Osteoblast (primary cell): ENCODE data around the gene VSX2. TPM values are rescaled to one million over a fixed set of nuclear protein-coding genes. Genes with fewer than 3 reads are reported as not detected.

ENCODE experiments used
- DNase-seq: peaks from one replicate; pipeline ENCODE4 v3.0.0; 2011; ENCODE audit warnings: low spot score, mixed read lengths; ENCODE audit not compliant: insufficient read length; ENCODE audit errors: missing footprints
- H2AFZ ChIP-seq: 2 replicates; pipeline ENCODE4 v1.6.0; 2011; ENCODE audit warnings: mild to moderate bottlenecking, low read length
- H3K27ac ChIP-seq: 2 replicates; pipeline ENCODE4 v1.5.1; 2011; ENCODE audit warnings: mild to moderate bottlenecking, low read depth, low read length, moderate library complexity
- H3K27me3 ChIP-seq: 2 replicates; pipeline ENCODE4 v1.6.0; 2012; ENCODE audit warnings: mild to moderate bottlenecking, control low read depth, inconsistent platforms, low read length, moderate library complexity; ENCODE audit not compliant: insufficient read depth
- H3K36me3 ChIP-seq: 2 replicates; pipeline ENCODE4 v1.5.1; 2011; ENCODE audit warnings: mild to moderate bottlenecking, low read length, control low read depth, moderate library complexity; ENCODE audit not compliant: insufficient read depth
- H3K4me1 ChIP-seq: 2 replicates; pipeline ENCODE4 v1.5.1; 2011; ENCODE audit warnings: mild to moderate bottlenecking, low read length, control low read depth, moderate library complexity; ENCODE audit not compliant: insufficient read depth
- H3K4me2 ChIP-seq: 2 replicates; pipeline ENCODE4 v1.6.0; 2011; ENCODE audit warnings: mild to moderate bottlenecking, low read length; ENCODE audit not compliant: insufficient read depth
- H3K4me3 ChIP-seq: fragments of 200-600 bp; sonication (generic); 3 replicates; pipeline ENCODE4 v1.5.1; 2012; ENCODE audit warnings: mild to moderate bottlenecking, low read length, inconsistent platforms; ENCODE audit not compliant: insufficient read depth
- H3K79me2 ChIP-seq: 2 replicates; pipeline ENCODE4 v1.6.0; 2012; ENCODE audit warnings: mild to moderate bottlenecking, low read length, control low read depth, inconsistent platforms; ENCODE audit not compliant: insufficient read depth
- H3K9me3 ChIP-seq: 2 replicates; pipeline ENCODE4 v1.5.1; 2011; ENCODE audit warnings: low read depth, low read length, control low read depth
- H4K20me1 ChIP-seq: 2 replicates; pipeline ENCODE4 v1.6.0; 2012; ENCODE audit warnings: mild to moderate bottlenecking, low read length, control low read depth; ENCODE audit not compliant: insufficient read depth
- CTCF ChIP-seq: IDR thresholded peaks from 2 replicates; pipeline ENCODE4 v1.5.1; 2011; ENCODE audit warnings: mild to moderate bottlenecking, low read depth, low read length, moderate library complexity; ENCODE audit errors: extremely low read depth
- total RNA-seq: library from RNA; depleted of rRNA; stranded (reverse); fragments of >200 nt; gene quantifications from 2 replicates; pipeline ENCODE4 v1.2.3, GENCODE V29; 2012

Gene VSX2
- total RNA-seq, 1 donor, result not detected

GRCh38 chr14:74218462-74218861 lies 20.8 kb upstream of the VSX2 start:
- Histone ChIP-seq H3K27ac (no peak overlapping the region), H3K4me1 (peaks cover 4% of the 10 kb centered on the region), H3K4me2 (no peak overlapping the region), H2AFZ (no peak overlapping the region), H4K20me1 (no peaks in the 10 kb centered on the region), H3K27me3 (peaks cover 41% of the 10 kb centered on the region), H3K9me3 (no peaks in the 10 kb centered on the region), H3K79me2 (no peaks in the 10 kb centered on the region), H3K36me3 (no peaks in the 10 kb centered on the region), H3K4me3 (no peak overlapping the region)
- no peak for TF ChIP-seq CTCF
- DNase-seq, result peak; percentile 51

GRCh38 chr14:74219277-74220205 lies 19.7 kb upstream of the VSX2 start:
- Histone ChIP-seq H3K27me3 (peaks cover 35% of the 10 kb centered on the region), H3K79me2 (no peaks in the 10 kb centered on the region), H3K4me2 (no peak overlapping the region), H3K4me1 (peaks cover 4% of the 10 kb centered on the region), H2AFZ (no peak overlapping the region), H3K9me3 (no peaks in the 10 kb centered on the region), H3K4me3 (no peak overlapping the region), H3K27ac (no peak overlapping the region), H4K20me1 (no peaks in the 10 kb centered on the region), H3K36me3 (no peaks in the 10 kb centered on the region)
- TF ChIP-seq CTCF, result no peak
- DNase-seq, result peak; percentile 82

- TF ChIP-seq CTCF, result no peak
- Histone ChIP-seq H3K27ac (no peak overlapping the region), H3K36me3 (no peaks in the 10 kb centered on the region), H3K4me1 (peaks cover 4% of the 10 kb centered on the region), H3K9me3 (no peaks in the 10 kb centered on the region), H3K4me3 (no peak overlapping the region), H4K20me1 (no peaks in the 10 kb centered on the region), H3K27me3 (peaks cover 31% of the 10 kb centered on the region), H2AFZ (no peak overlapping the region), H3K4me2 (no peak overlapping the region), H3K79me2 (no peaks in the 10 kb centered on the region)
- DNase-seq, result peak; percentile 69
These were observed 18.3 kb upstream of the VSX2 start for GRCh38 chr14:74220991-74221390.

- no peak for TF ChIP-seq CTCF
- H3K27me3 ChIP-seq, result peaks cover 31% of the 10 kb centered on the region
These were observed 17.5 kb upstream of the VSX2 start for GRCh38 chr14:74221741-74222140.

More at GRCh38 chr14:74221741-74222140, 17.5 kb upstream of the VSX2 start:
- H2AFZ ChIP-seq, result no peak overlapping the region
- peak; percentile 71 for DNase-seq
- H3K4me1 ChIP-seq, result peaks cover 4% of the 10 kb centered on the region
- H3K4me2 ChIP-seq, result no peak overlapping the region
- H4K20me1 ChIP-seq, result no peaks in the 10 kb centered on the region
- H3K79me2 ChIP-seq, result no peaks in the 10 kb centered on the region
- no peaks in the 10 kb centered on the region for H3K36me3 ChIP-seq
- H3K9me3 ChIP-seq, result no peaks in the 10 kb centered on the region
- H3K4me3 ChIP-seq, result no peak overlapping the region
- H3K27ac ChIP-seq, result no peak overlapping the region
